NB4 (cell line): ENCODE results near the gene SLC36A3.

ENCODE experiments used
- POLR2A ChIP-seq: IDR thresholded peaks from 2 replicates; pipeline ENCODE4 v1.6.1; 2011; ENCODE audit warnings: mild to moderate bottlenecking; ENCODE audit not compliant: insufficient read length; ENCODE audit errors: extremely low read depth
- TF ChIP-seq, protein P1 (sequence below): IDR thresholded peaks from one replicate; pipeline ENCODE4 v1.5.1; 2012; ENCODE audit warnings: low read depth, low read length

DNA sequence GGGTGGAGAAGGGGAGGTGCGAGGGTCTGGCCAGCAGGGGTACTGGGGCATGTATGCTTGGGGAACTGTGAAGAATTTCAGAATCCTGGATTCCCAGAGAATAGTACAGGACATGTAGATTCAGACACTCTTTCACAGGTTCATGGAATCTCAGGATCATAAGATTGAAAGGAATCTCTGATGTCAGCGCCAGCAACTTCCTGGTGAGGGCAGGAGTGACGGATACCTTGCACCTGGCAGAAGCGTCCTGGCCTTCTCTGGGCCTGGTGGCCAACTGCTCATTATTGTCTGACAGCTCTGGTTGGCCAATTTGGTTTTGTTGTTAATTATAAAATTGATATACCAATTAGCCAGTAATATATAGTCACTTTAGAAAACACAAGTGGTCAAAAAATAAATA is 43.6 kb downstream of the SLC36A3 start:
- TF ChIP-seq, protein P1, sequence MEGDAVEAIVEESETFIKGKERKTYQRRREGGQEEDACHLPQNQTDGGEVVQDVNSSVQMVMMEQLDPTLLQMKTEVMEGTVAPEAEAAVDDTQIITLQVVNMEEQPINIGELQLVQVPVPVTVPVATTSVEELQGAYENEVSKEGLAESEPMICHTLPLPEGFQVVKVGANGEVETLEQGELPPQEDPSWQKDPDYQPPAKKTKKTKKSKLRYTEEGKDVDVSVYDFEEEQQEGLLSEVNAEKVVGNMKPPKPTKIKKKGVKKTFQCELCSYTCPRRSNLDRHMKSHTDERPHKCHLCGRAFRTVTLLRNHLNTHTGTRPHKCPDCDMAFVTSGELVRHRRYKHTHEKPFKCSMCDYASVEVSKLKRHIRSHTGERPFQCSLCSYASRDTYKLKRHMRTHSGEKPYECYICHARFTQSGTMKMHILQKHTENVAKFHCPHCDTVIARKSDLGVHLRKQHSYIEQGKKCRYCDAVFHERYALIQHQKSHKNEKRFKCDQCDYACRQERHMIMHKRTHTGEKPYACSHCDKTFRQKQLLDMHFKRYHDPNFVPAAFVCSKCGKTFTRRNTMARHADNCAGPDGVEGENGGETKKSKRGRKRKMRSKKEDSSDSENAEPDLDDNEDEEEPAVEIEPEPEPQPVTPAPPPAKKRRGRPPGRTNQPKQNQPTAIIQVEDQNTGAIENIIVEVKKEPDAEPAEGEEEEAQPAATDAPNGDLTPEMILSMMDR: no peak
- no peak for TF ChIP-seq POLR2A
